HTERT RPE-1 (cell line): ENCODE measurements around the gene CCNF.
"Not testable (repeated sequence)": the region's sequence is repeated elsewhere in the genome, so short reads cannot be mapped to it uniquely, and the experiment has no call there.

Experiments used
- in situ Hi-C: fragments of 300-500 bp; cut with MboI; formaldehyde crosslinking; loops from 4 replicates; pipeline ENCODE4 v1.14.3; 2020; ENCODE audit warnings: low sequenced_read_pairs

Gene CCNF

GRCh38 chr16:2471016-2471652, 41.9 kb downstream of the CCNF start, which contains the start of gene NTN3:
NTN3 (plus strand) TSS chr16:2471297; CDS start chr16:2471702, 405 bp downstream.
- in situ Hi-C loops = no loop called here

DNA sequence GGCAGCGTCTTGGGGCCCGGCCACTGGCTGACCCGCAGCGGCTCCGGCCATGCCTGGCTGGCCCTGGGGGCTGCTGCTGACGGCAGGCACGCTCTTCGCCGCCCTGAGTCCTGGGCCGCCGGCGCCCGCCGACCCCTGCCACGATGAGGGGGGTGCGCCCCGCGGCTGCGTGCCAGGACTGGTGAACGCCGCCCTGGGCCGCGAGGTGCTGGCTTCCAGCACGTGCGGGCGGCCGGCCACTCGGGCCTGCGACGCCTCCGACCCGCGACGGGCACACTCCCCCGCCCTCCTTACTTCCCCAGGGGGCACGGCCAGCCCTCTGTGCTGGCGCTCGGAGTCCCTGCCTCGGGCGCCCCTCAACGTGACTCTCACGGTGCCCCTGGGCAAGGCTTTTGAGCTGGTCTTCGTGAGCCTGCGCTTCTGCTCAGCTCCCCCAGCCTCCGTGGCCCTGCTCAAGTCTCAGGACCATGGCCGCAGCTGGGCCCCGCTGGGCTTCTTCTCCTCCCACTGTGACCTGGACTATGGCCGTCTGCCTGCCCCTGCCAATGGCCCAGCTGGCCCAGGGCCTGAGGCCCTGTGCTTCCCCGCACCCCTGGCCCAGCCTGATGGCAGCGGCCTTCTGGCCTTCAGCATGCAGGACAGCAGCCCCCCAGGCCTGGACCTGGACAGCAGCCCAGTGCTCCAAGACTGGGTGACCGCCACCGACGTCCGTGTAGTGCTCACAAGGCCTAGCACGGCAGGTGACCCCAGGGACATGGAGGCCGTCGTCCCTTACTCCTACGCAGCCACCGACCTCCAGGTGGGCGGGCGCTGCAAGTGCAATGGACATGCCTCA, 42.6 kb downstream of the CCNF start:
- in situ Hi-C loops = no loop called here

DNA sequence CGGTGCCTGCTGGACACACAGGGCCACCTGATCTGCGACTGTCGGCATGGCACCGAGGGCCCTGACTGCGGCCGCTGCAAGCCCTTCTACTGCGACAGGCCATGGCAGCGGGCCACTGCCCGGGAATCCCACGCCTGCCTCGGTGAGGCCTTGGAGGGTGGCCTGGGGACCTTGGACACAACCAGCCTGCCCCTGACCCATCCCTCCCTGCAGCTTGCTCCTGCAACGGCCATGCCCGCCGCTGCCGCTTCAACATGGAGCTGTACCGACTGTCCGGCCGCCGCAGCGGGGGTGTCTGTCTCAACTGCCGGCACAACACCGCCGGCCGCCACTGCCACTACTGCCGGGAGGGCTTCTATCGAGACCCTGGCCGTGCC, 43.2 kb downstream of the CCNF start:
- in situ Hi-C loops = no loop called here

DNA sequence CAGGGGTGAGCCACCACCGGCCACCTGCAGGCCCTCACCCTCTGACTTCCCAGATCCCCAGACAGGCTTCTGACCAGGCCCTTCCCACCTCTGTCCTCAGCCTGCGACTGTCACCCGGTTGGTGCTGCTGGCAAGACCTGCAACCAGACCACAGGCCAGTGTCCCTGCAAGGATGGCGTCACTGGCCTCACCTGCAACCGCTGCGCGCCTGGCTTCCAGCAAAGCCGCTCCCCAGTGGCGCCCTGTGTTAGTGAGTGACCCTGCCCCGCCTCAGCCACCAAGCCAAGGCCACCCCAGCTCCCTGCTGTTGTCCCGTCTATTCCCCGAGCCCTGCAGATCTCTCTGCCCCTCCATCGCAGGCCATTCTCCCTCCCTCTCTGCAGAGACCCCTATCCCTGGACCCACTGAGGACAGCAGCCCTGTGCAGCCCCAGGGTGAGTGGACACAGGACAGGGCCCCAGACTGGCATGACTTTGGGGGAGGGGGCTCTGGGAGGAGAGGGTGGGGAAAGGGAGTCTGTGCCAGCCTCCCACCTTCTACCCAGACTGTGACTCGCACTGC, 43.7 kb downstream of the CCNF start:
- in situ Hi-C loops = no loop called here

GRCh38 chr16:2473446-2473926, 44.2 kb downstream of the CCNF start:
- in situ Hi-C loops = no loop called here

GRCh38 chr16:2473999-2474876, 45.0 kb downstream of the CCNF start:
- in situ Hi-C loops = no loop called here

GRCh38 chr16:2474877-2475412, 45.7 kb downstream of the CCNF start, which contains the start of gene TBC1D24:
TBC1D24 (plus strand) TSS chr16:2475127; CDS start chr16:2496149, 21,022 bp downstream.
- in situ Hi-C loops = no loop called here

GRCh38 chr16:2475413-2476344, 46.4 kb downstream of the CCNF start:
- in situ Hi-C loops = no loop called here

GRCh38 chr16:2476345-2476720, 47.1 kb downstream of the CCNF start:
- in situ Hi-C loops = no loop called here

DNA sequence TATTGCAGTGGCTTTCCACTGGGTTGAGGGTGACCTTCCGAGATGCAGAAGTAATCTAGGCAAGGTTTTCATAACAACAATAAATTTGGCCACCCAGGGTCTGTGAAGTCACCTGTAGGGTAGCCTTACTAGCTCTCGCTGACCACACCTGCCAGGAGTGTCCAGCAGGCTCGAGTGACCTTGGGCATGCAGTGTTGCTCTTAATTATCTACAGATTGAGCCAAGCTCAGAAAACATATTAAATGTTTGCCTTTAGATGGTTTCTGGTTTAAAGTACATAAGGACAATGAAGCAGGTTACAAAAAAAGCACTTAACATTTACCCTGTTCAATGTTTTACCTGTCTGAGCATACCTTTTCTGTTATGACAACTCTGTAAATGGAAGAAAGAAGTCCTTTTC, 47.5 kb downstream of the CCNF start:
- in situ Hi-C loops = no loop called here

- in situ Hi-C loops = no loop called here
These were observed 48.1 kb downstream of the CCNF start for GRCh38 chr16:2477327-2477726.

DNA sequence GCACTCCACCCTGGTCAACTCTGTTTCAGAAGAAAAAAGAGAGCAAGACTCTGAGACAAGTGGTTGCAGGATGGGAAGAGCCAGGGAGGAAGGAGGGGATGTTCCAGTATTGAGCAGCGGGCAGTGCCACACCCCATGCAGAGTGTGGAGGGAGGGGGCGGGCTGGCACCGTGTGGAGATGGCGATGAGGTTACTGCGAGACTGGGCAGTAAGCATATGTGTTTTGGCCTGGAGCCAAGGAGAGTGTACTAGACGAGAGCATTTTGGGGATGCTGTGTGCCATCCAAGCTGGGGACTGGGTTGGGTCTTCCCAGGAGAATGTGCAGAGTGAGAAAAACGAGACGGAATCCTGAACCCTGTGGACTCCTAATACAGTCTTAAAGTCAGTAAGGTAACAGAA, 49.0 kb downstream of the CCNF start:
- in situ Hi-C loops = no loop called here

- in situ Hi-C loops = not testable (repeated sequence)
These were observed 50.7 kb downstream of the CCNF start for GRCh38 chr16:2479996-2480395.

DNA sequence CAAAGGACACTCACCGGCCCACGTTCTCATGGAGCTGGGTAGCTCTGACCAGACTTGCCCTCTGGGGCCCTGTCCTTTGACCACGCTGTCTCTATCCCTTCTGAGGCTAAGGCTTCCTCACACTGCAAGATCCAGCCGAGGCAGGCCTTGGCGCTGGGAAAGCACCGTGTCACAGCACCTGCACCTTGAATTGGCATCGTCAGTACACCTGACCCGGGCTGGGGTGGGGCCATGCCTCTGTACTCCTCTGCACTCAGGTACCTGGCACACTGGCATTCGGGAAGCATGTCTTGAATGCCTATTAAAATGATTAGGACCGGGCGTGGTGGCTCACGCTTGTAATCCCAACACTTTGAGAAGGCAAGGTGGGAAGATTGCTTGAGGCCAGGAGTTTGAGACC, 51.7 kb downstream of the CCNF start:
- in situ Hi-C loops = no loop called here

DNA sequence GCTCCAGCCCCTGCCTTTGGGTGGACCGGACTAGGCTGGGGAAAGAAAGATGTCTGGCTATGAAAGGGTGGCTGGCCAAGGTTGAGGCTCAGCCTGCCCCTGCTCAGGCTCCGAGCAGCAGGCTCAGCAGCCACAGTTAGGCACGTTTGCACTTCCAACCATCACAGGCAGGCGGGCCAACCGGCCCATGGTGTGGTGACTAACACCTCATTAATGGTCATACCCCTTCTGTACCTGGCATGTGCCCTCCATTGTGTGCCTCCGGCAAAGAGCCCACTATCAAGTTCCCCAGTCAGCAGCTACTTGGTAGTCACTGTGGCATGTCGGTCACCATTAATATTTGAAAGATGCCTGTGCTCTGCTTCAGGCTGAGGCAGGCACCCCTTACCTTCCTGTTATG, 52.4 kb downstream of the CCNF start:
- in situ Hi-C loops = no loop called here

- in situ Hi-C loops = no loop called here
These were observed 53.0 kb downstream of the CCNF start for GRCh38 chr16:2482249-2482648.

- in situ Hi-C loops = no loop called here
These were observed 53.7 kb downstream of the CCNF start for GRCh38 chr16:2482708-2483534.
